ENCODE measurements around the gene CTSW. TPM values are rescaled to one million over a fixed set of nuclear protein-coding genes. Genes with fewer than 3 reads are reported as not detected.

Gene CTSW
- total RNA-seq, 1 donor from 2014 or later: 26.4 TPM

GRCh38 chr11:65920372-65920802 lies 40.8 kb downstream of the CTSW start:
- intact Hi-C loops (cut with micrococcal nuclease): no loop called here

GRCh38 chr11:65921033-65921555 lies 41.5 kb downstream of the CTSW start:
- intact Hi-C loops (cut with micrococcal nuclease): no loop called here

- intact Hi-C loops (cut with micrococcal nuclease): no loop called here
These were observed 42.2 kb downstream of the CTSW start for GRCh38 chr11:65921876-65922275.

- intact Hi-C loops (cut with micrococcal nuclease): no loop called here
These were observed 42.9 kb downstream of the CTSW start for GRCh38 chr11:65922565-65922964.

- intact Hi-C loops (cut with micrococcal nuclease): no loop called here
These were observed 45.8 kb downstream of the CTSW start for GRCh38 chr11:65925397-65925796.

DNA sequence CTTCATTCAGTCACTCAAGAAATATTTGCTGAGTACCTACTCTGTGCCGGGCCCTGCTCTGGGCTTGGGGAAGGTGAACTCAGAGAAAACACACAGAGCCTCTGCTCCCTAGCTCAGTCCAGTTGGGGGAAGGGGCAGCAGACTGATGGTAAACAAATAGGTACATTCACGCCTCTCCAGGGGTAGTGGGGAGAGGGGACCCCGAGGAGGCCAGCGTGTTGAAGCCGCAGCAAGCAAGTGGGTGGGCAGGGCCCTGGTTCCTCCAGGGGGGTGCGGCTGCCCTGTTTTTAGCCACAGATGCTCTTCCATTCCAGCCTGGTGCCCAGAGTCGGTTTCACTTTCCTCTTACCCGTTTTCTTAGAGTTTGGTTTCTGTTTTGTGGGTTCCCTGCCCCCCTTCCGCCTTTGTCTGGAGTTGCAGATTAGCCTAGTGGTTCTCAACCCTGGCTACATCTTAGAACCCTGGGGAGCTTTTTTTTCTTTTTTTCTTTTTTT lies 48.3 kb downstream of the CTSW start:
- intact Hi-C loops (cut with micrococcal nuclease): loop anchor here (1.0 kb wide), 3 partner anchors 9 to 33 kb away; partner anchors contain the start of genes C11orf68, DRAP1 and SART1

GRCh38 chr11:65928667-65929066 lies 49.0 kb downstream of the CTSW start:
- intact Hi-C loops (cut with micrococcal nuclease): loop anchor here (1.0 kb wide), 3 partner anchors 9 to 33 kb away; partner anchors contain the start of genes C11orf68, DRAP1 and SART1

DNA sequence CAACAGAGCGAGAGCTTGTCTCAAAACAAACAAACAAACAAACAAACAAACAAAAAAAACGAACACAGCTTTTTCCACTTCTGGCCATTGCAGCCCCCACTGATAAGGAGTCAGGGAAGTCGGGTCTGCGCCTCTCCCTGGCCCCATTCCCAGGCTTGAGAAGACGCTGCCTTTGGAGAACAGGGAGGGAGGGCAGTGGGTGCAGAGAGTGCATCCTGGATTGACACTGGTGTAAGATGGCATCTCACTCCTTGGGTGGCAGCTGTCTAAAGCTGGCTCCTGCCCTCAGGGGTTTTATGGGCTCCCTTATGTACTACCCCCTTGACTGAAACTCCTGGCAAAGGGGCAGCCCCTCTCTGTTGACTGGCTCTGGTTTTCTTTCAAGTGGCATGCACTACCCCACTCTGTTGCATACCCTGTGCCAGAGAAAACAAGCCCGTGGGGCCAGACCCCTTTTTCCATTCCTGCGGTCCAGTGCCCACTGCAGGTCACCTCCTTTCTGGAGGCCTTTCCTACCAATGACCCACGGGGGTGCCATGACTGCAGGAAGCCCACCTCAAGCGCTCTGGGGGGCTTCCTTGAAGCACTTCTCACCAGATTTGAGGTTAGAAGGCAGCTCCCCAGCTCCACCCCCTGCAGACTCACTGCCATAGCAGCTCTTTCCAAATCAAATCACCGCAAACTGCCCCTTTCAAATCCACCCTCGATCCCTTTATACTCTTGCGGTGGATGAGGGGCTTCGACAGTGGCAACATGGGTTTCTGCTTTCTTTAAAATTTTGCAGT lies 52.3 kb downstream of the CTSW start:
- intact Hi-C loops (cut with micrococcal nuclease): no loop called here

DNA sequence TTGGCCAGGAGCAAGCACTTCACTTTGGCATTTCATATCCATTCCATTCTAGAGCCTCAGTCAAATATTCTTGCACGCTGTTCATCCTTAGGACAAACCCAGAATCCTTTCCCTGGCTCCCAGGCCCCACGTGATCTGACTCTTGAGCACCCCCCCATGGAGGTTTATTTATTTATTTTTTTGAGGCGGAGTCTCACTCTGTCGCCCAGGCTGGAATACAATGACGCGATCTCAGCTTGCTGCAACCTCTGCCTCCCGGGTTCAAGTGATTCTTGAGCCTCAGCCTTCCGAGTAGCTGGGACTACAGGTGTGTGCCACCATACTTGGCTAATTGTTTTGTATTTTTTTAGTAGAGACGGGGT lies 52.9 kb downstream of the CTSW start:
- intact Hi-C loops (cut with micrococcal nuclease): no loop called here

Other genes with a start within 250 kb of the CTSW start
- gene SIPA1, start 241.7 kb upstream of the CTSW start, total RNA-seq: 142 and 153 TPM in 2 replicates
- 85.3 and 86.1 TPM in 2 replicates for gene RELA, start 216.9 kb upstream of the CTSW start, total RNA-seq
- 67.3 and 72.0 TPM in 2 replicates for gene KAT5, start 167.6 kb upstream of the CTSW start, total RNA-seq
- 97.0 and 105 TPM in 2 replicates for gene RNASEH2C, start 159.0 kb upstream of the CTSW start, total RNA-seq
- gene AP5B1, start 98.9 kb upstream of the CTSW start, total RNA-seq: 20.1 and 21.2 TPM in 2 replicates
- gene OVOL1, start 92.8 kb upstream of the CTSW start, total RNA-seq: 0.09 TPM in 1 of 2 replicates, not detected in the other
- gene SNX32, start 45.9 kb upstream of the CTSW start, total RNA-seq: 1.0 and 1.6 TPM in 2 replicates
- 1,805 and 1,835 TPM in 2 replicates for gene CFL1, start 21.7 kb upstream of the CTSW start, total RNA-seq
- gene MUS81, start 19.4 kb upstream of the CTSW start, total RNA-seq: 94.0 and 101 TPM in 2 replicates
- 5.4 and 7.2 TPM in 2 replicates for gene EFEMP2, start 7.0 kb upstream of the CTSW start, total RNA-seq
- gene FIBP, start 8.6 kb downstream of the CTSW start, total RNA-seq: 82.9 and 84.7 TPM in 2 replicates
- gene CCDC85B, start 10.8 kb downstream of the CTSW start, total RNA-seq: 45.2 and 47.0 TPM in 2 replicates
- gene FOSL1, start 20.6 kb downstream of the CTSW start, total RNA-seq: 3.7 and 4.5 TPM in 2 replicates
- 21.9 and 24.2 TPM in 2 replicates for gene C11orf68, start 39.2 kb downstream of the CTSW start, total RNA-seq
- gene DRAP1, start 39.6 kb downstream of the CTSW start, total RNA-seq: 131 and 132 TPM in 2 replicates
- not detected in 2 replicates for gene TSGA10IP, start 65.6 kb downstream of the CTSW start, total RNA-seq
- gene SART1, start 81.9 kb downstream of the CTSW start, total RNA-seq: 88.8 and 96.5 TPM in 2 replicates
- gene EIF1AD, start 122.3 kb downstream of the CTSW start, total RNA-seq: 50.7 and 57.1 TPM in 2 replicates
- gene BANF1, start 122.7 kb downstream of the CTSW start, total RNA-seq: 258 and 269 TPM in 2 replicates
- gene CST6, start 132.2 kb downstream of the CTSW start, total RNA-seq: 0.34 TPM in 1 of 2 replicates, not detected in the other
- gene CATSPER1, start 146.6 kb downstream of the CTSW start, total RNA-seq: 0.32 TPM in 1 of 2 replicates, not detected in the other
- gene GAL3ST3, start 169.3 kb downstream of the CTSW start, total RNA-seq: not detected in 2 replicates
- 226 and 228 TPM in 2 replicates for gene SF3B2, start 172.5 kb downstream of the CTSW start, total RNA-seq
- gene PACS1, start 190.4 kb downstream of the CTSW start, total RNA-seq: 94.5 and 102 TPM in 2 replicates